Measurements from ENCODE around the gene NOTCH3.

Gene NOTCH3

DNA sequence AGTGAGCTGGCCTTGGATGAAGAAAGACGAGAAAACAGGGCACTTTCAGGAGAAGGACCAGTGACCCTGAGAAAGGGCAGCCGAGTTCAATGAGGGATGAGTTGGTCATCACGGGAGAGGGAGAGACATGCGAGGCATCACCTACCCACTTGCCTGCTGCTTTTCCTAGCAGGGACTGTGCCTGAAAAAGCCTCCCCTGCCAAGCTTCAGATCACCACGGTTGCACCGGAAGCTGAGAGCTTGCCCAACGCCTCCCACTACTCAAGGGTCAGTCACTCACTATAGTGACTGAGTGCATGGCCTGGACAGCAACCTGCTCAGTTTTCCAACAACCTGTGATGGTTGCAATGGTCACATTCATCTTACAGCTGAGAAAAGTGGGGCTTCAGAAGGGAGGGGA, 44.0 kb upstream of the NOTCH3 start:
- Histone ChIP-seq H3K36me3 (ENCODE audit: control insufficient read depth, insufficient read depth, low read length) (peaks cover 50% of the 10 kb centered on the region), H3K9me3 (ENCODE audit: control insufficient read depth, low read length) (no peaks in the 10 kb centered on the region), H3K4me3 (ENCODE audit: insufficient read depth, low read depth, low read length) (no peak overlapping the region), H3K27ac (ENCODE audit: insufficient read depth, low read depth, low read length, poor library complexity, severe bottlenecking) (no peak overlapping the region), H3K27me3 (ENCODE audit: control insufficient read depth, insufficient read depth, low read length, poor library complexity, severe bottlenecking) (no peaks in the 10 kb centered on the region), H3K4me1 (ENCODE audit: control insufficient read depth, insufficient read depth, low read length) (peaks cover 6% of the 10 kb centered on the region)
- WGBS, 2 experiments: 95 to 96% methylated on average over 7 of the region's 7 CpGs

DNA sequence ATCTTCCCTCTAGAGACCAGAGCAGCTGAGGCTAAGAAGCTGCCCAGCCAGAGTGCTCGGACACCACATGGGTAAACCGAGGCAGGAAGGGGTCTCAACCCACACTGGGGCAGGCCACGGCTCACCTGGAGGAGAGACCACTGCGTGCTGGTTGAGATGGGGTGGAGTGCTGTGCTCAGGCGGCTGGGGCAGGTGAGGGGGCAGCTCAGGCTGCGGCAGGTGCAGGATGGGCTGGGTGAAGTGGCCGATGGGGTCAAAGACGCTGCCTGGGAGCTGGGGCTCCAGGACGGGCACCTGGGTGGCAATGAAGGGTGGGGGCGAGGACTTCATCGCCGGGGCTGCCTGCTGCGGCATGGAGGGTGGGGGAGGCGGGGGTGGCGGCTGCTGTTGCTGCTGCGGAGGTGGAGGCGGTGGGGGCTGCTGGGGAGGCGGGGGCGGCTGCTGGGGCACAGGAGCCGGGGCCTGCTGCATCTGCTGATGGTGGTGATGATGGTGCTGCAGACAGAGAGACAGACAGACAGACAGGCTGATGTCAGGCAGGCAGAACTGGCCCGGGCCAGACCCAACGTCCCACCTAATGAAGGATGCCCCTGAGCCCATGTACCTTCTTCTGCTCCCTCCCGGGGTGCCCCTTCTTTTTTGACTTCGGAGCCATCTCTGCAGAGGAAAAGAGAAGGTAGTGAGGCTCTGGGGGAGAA, 43.5 kb upstream of the NOTCH3 start:
- peaks cover 55% of the 10 kb centered on the region for H3K36me3 ChIP-seq (ENCODE audit: control insufficient read depth, insufficient read depth, low read length)
- H3K4me3 ChIP-seq (ENCODE audit: insufficient read depth, low read depth, low read length): no peak overlapping the region
- 95 to 96% methylated on average over 24 of the region's 24 CpGs for WGBS, 2 experiments
- H3K9me3 ChIP-seq (ENCODE audit: control insufficient read depth, low read length): no peaks in the 10 kb centered on the region
- no peaks in the 10 kb centered on the region for H3K27me3 ChIP-seq (ENCODE audit: control insufficient read depth, insufficient read depth, low read length, poor library complexity, severe bottlenecking)
- no peak overlapping the region for H3K27ac ChIP-seq (ENCODE audit: insufficient read depth, low read depth, low read length, poor library complexity, severe bottlenecking)
- H3K4me1 ChIP-seq (ENCODE audit: control insufficient read depth, insufficient read depth, low read length): peaks cover under 1% of the 10 kb centered on the region

DNA sequence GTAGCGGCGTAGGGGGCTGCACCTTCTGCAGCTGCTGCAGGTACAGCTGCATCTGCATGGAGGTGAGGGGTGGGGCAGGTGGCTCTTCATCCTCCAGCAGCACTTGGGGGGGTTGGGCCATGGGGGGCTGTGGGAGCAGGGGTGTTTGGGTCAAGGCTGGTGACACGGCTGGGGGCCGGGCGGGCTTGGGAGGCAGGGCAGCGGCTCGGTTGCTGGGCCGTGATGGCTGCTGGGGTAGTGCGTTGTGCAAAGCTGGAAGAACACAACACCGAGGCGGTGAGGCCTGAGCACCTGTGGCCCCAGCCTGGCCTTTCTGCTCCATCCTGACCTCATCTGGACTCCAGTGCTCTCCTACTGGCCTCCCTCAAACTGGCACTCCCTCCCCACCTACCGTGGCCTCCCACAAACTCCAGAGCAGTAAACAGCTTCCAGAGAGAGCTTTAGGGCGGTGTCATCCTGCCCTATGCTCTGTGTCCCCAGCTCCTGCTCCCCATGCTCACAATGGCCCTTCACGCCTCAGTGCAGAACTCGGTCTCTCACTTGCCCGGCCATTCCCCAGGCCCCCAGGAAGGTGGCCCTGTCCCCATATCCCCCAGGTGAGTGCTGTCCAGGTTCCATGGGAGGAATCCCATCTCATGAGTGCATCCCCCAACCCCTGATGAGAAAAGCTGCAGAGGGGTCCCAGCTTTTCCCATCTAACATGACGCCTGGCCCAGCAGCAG, 42.6 kb upstream of the NOTCH3 start:
- H3K27me3 ChIP-seq (ENCODE audit: control insufficient read depth, insufficient read depth, low read length, poor library complexity, severe bottlenecking): no peaks in the 10 kb centered on the region
- H3K4me1 ChIP-seq (ENCODE audit: control insufficient read depth, insufficient read depth, low read length): no peaks in the 10 kb centered on the region
- H3K4me3 ChIP-seq (ENCODE audit: insufficient read depth, low read depth, low read length): no peak overlapping the region
- WGBS, 2 experiments: 95% methylated on average over 17 of the region's 17 CpGs
- H3K27ac ChIP-seq (ENCODE audit: insufficient read depth, low read depth, low read length, poor library complexity, severe bottlenecking): no peak overlapping the region
- H3K9me3 ChIP-seq (ENCODE audit: control insufficient read depth, low read length): no peaks in the 10 kb centered on the region
- peaks cover 55% of the 10 kb centered on the region for H3K36me3 ChIP-seq (ENCODE audit: control insufficient read depth, insufficient read depth, low read length)

DNA sequence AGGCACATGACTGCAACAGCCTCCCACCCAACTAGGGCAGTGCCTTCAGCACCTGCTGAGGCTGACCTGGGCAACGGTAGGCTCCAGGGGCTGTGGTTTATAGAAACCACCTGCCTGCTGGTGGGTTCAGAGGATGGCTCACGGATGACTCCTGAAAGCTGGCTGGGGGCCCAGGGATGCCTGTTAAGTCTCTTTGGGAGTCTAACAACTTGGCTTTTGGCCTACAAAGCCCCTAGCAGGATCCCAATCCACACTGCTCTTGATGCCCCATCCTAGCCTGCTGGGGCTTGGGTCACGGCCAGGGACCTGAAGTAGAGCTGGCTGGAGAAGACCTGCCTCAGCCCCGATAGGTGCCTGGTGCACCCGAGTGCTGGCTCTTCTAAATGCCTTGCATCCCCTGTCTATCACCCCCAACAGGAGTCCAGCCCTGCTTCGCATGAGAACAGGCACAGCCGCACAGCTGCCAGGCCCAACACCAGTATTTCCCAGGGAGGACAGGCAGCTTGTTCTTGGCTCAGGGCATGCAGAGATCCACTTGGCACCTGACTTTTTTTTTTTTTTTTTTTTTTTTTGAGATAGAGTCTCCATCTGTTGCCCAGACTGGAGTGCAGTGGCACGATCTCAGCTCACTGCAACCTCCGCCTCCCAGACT, 40.6 kb upstream of the NOTCH3 start:
- WGBS, 2 experiments: 96% methylated on average over 9 of the region's 9 CpGs
- Histone ChIP-seq H3K27ac (ENCODE audit: insufficient read depth, low read depth, low read length, poor library complexity, severe bottlenecking) (no peak overlapping the region), H3K4me1 (ENCODE audit: control insufficient read depth, insufficient read depth, low read length) (no peaks in the 10 kb centered on the region), H3K9me3 (ENCODE audit: control insufficient read depth, low read length) (no peaks in the 10 kb centered on the region), H3K4me3 (ENCODE audit: insufficient read depth, low read depth, low read length) (no peak overlapping the region), H3K36me3 (ENCODE audit: control insufficient read depth, insufficient read depth, low read length) (peaks cover 55% of the 10 kb centered on the region), H3K27me3 (ENCODE audit: control insufficient read depth, insufficient read depth, low read length, poor library complexity, severe bottlenecking) (no peaks in the 10 kb centered on the region)

DNA sequence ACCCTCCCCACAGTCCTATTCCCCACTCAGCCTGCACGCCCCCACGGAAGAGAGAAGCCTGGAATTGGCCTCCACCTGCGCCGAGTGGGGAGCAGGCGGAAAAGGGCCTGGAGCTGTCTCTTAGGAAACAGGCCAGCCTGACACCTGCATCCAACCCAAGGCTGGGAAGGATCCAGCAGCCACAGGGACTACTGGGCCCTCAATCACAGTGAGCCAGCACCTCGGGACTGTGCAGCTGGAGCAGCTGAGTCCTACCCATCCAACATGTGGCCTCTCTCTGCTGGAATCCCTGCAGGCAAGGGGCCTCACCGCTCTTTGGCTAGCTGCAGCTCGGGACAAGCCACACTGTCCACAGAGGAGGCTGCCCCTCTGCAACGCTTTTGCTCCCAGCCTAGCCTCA, 39.7 kb upstream of the NOTCH3 start:
- no peaks in the 10 kb centered on the region for H3K4me1 ChIP-seq (ENCODE audit: control insufficient read depth, insufficient read depth, low read length)
- 96 to 97% methylated on average over 9 of the region's 9 CpGs for WGBS, 2 experiments
- no peak overlapping the region for H3K4me3 ChIP-seq (ENCODE audit: insufficient read depth, low read depth, low read length)
- no peaks in the 10 kb centered on the region for H3K9me3 ChIP-seq (ENCODE audit: control insufficient read depth, low read length)
- no peak overlapping the region for H3K27ac ChIP-seq (ENCODE audit: insufficient read depth, low read depth, low read length, poor library complexity, severe bottlenecking)
- peaks cover 56% of the 10 kb centered on the region for H3K36me3 ChIP-seq (ENCODE audit: control insufficient read depth, insufficient read depth, low read length)
- H3K27me3 ChIP-seq (ENCODE audit: control insufficient read depth, insufficient read depth, low read length, poor library complexity, severe bottlenecking): no peaks in the 10 kb centered on the region

DNA sequence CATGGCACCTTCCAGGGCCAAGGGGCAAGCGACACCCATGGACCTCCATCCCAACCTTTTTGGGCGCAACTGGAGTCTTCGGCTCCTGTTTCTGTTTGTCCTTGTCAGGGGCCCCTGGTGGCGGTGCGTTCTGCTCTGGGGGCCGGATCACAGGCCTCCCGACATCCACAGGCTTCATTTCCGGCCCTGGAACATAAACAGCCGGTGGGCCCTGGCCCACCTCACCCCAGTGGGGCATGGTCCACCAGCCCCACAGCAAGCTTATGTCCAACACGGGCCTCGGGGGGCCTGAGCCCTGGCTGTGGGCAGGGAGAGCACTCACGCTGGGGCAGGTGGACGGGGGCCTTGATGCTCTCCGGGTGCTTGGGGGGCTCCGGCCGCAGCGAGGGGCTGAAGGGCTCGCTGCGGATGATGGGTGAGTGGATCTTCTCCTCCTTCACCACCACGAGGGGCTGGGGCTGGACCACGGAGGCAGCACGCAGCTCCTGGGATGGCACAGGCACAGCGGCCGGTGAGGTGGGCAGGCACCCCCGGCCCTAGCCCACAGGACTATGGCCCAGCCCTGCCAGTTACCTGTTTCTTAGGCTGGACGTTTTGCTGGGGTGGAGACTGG, 38.6 kb upstream of the NOTCH3 start:
- H3K9me3 ChIP-seq (ENCODE audit: control insufficient read depth, low read length): no peaks in the 10 kb centered on the region
- no peaks in the 10 kb centered on the region for H3K27me3 ChIP-seq (ENCODE audit: control insufficient read depth, insufficient read depth, low read length, poor library complexity, severe bottlenecking)
- WGBS, 2 experiments: 93% methylated on average over 26 of the region's 26 CpGs
- H3K4me3 ChIP-seq (ENCODE audit: insufficient read depth, low read depth, low read length): no peak overlapping the region
- no peak overlapping the region for H3K27ac ChIP-seq (ENCODE audit: insufficient read depth, low read depth, low read length, poor library complexity, severe bottlenecking)
- peaks cover 56% of the 10 kb centered on the region for H3K36me3 ChIP-seq (ENCODE audit: control insufficient read depth, insufficient read depth, low read length)
- no peaks in the 10 kb centered on the region for H3K4me1 ChIP-seq (ENCODE audit: control insufficient read depth, insufficient read depth, low read length)

DNA sequence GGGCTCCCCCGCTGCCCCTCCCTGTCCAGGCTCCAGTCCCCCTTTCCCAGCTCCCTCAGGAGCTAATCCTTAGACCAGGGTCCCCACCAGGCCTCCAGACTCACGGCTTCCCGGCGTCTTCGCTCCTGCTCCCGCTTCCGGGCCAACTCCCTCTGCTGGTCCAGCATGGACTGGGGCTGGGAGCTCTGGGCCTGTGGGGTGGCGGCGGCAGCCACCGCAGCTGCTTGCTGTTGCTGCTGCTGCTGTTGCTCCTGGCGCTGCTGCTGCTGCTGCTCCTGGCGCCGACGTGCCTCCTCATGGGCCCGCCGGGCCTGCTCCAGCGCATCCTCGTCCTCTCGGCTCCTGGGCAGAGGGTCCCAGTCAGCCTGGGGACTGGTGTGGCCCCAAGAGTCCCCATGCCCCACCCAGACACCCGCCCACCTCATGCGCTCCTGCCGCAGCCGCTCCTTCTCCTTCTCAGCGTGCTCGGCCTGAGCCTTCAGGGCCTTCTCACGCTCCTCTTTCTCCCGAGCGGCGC, 37.9 kb upstream of the NOTCH3 start:
- whole genome bisulfite sequencing, 2 experiments: 93 to 94% methylated on average over 29 of the region's 29 CpGs
- Histone ChIP-seq H3K27ac (ENCODE audit: insufficient read depth, low read depth, low read length, poor library complexity, severe bottlenecking) (no peak overlapping the region), H3K36me3 (ENCODE audit: control insufficient read depth, insufficient read depth, low read length) (peaks cover 50% of the 10 kb centered on the region), H3K27me3 (ENCODE audit: control insufficient read depth, insufficient read depth, low read length, poor library complexity, severe bottlenecking) (no peaks in the 10 kb centered on the region), H3K4me3 (ENCODE audit: insufficient read depth, low read depth, low read length) (no peak overlapping the region), H3K4me1 (ENCODE audit: control insufficient read depth, insufficient read depth, low read length) (no peaks in the 10 kb centered on the region), H3K9me3 (ENCODE audit: control insufficient read depth, low read length) (no peaks in the 10 kb centered on the region)

DNA sequence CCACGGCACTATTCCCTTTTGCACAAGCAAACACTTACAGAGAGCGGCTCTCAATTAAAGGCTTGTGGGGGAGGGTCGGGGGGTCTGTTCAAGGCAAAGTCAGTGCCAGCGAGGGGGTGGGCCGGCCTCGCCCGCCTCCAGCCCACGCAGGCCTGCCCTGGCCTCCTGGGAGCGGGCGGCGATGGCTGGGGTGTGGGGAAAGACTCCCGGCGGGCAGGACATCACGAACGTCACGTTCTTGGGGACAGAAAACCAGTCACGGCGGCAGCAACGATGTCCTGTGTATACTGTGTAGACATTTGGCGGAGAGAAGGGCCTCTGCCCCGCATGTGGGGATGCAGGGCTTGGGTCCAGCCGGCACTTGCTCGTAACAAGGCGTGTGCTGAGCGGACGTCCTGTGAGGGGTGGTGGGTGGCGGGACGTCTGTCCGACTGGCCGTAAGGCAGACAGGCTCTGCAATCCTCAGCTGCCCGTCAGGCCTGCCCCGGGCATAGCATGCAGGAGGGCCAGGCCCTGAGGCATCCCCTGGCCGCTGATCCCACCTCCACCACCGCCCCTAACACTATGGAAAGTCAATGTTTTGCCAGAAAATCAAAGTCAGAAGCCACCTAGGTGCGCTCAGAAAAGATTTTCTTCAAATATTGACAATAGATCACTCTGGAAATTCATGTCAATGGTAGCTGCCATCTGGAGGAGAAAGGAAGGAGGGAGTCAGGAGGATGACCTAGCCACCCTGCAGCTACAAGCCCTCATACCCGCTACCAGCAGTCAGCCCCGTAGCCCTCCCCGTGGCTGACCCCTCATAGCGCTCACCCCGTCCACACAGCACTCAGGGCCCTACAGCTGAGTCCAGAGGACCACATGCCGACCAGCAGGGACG, 37.2 kb upstream of the NOTCH3 start:
- Histone ChIP-seq H3K36me3 (ENCODE audit: control insufficient read depth, insufficient read depth, low read length) (peaks cover 46% of the 10 kb centered on the region), H3K4me1 (ENCODE audit: control insufficient read depth, insufficient read depth, low read length) (no peaks in the 10 kb centered on the region), H3K27me3 (ENCODE audit: control insufficient read depth, insufficient read depth, low read length, poor library complexity, severe bottlenecking) (no peaks in the 10 kb centered on the region), H3K9me3 (ENCODE audit: control insufficient read depth, low read length) (no peaks in the 10 kb centered on the region), H3K27ac (ENCODE audit: insufficient read depth, low read depth, low read length, poor library complexity, severe bottlenecking) (no peak overlapping the region), H3K4me3 (ENCODE audit: insufficient read depth, low read depth, low read length) (no peak overlapping the region)
- WGBS, 2 experiments: 94 to 96% methylated on average over 42 of the region's 42 CpGs

DNA sequence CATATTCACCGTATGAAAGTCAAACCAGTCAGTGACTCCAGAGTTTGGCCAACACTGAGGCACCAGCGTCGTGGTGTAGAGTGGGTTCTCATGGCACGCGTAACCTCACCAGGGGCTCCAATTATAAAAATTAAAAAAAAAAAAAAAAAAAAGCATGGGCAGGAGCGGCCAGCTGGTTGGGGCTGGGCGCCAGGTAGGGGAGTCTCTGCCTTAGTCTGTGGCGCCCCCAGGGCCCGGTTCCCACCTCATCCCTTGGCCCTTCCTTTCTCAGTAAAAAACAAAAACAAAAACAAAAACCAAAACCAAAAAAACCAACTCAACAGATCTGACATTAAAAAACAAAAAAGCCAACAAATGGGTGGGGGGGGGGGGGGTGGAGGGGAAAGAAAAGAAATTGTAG, 36.1 kb upstream of the NOTCH3 start:
- Histone ChIP-seq H3K4me3 (ENCODE audit: insufficient read depth, low read depth, low read length) (no peak overlapping the region), H3K4me1 (ENCODE audit: control insufficient read depth, insufficient read depth, low read length) (no peaks in the 10 kb centered on the region), H3K27ac (ENCODE audit: insufficient read depth, low read depth, low read length, poor library complexity, severe bottlenecking) (no peak overlapping the region), H3K27me3 (ENCODE audit: control insufficient read depth, insufficient read depth, low read length, poor library complexity, severe bottlenecking) (peaks cover 11% of the 10 kb centered on the region), H3K36me3 (ENCODE audit: control insufficient read depth, insufficient read depth, low read length) (peaks cover 39% of the 10 kb centered on the region), H3K9me3 (ENCODE audit: control insufficient read depth, low read length) (no peaks in the 10 kb centered on the region)
- 96% methylated on average over 9 of the region's 9 CpGs for WGBS, 2 experiments
